Transverse colon (tissue), 4 donors: ENCODE data around the gene WNK4.

Source experiments
- EP300 ChIP-seq: sonication (generic); formaldehyde crosslinking; IDR thresholded peaks from one replicate; pipeline ENCODE4 v1.6.1; 2017; ENCODE audit warnings: antibody characterized with exemption, low read depth
- POLR2A ChIP-seq: fragments of 450-650 bp; IDR thresholded peaks from one replicate; pipeline ENCODE4 v1.6.1; 2016; ENCODE audit warnings: antibody characterized with exemption, mild to moderate bottlenecking, moderate library complexity
- POLR2AphosphoS5 ChIP-seq, 3 donors: sonication (generic); formaldehyde crosslinking; IDR thresholded peaks; one replicate each; pipeline ENCODE4 v1.6.1; 2016; ENCODE audit warnings: antibody characterized with exemption in 3 of 3
- TF ChIP-seq, protein P1 (sequence below), 5 experiments: fragments of 200-600 bp in 3 of 5; fragments of 450-650 bp in 2 of 5; sonication (generic) in 3 of 5; IDR thresholded peaks; 1 replicate in 2 of 5; 2 replicates in 3 of 5; pipeline ENCODE4 v1.5.1; 2016 to 2017; ENCODE audit warnings: antibody characterized with exemption in 5 of 5, inconsistent platforms in 3 of 5, mild to moderate bottlenecking in 2 of 5, moderate library complexity in 1 of 5

GRCh38 chr17:42843358-42843934 is 63.0 kb downstream of the WNK4 start:
- TF ChIP-seq POLR2AphosphoS5 (IDR thresholded peaks at IDR 0.05) (no peak), POLR2A (no peak), EP300 (no peak)
- TF ChIP-seq, protein P1, sequence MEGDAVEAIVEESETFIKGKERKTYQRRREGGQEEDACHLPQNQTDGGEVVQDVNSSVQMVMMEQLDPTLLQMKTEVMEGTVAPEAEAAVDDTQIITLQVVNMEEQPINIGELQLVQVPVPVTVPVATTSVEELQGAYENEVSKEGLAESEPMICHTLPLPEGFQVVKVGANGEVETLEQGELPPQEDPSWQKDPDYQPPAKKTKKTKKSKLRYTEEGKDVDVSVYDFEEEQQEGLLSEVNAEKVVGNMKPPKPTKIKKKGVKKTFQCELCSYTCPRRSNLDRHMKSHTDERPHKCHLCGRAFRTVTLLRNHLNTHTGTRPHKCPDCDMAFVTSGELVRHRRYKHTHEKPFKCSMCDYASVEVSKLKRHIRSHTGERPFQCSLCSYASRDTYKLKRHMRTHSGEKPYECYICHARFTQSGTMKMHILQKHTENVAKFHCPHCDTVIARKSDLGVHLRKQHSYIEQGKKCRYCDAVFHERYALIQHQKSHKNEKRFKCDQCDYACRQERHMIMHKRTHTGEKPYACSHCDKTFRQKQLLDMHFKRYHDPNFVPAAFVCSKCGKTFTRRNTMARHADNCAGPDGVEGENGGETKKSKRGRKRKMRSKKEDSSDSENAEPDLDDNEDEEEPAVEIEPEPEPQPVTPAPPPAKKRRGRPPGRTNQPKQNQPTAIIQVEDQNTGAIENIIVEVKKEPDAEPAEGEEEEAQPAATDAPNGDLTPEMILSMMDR (IDR thresholded peaks at IDR 0.05) = peak; percentile 89 to 94 (median 92)
